Measurements from ENCODE around the gene MYO3B. TPM values are rescaled to one million over a fixed set of nuclear protein-coding genes. Genes with fewer than 3 reads are reported as not detected.
A peak's percentile ranks its signal among the peaks of the same experiment; 100 is the strongest.

Gene MYO3B
- total RNA-seq, 1 donor from 2014 or later = 0.22 TPM

GRCh38 chr2:170361090-170361936, 183.4 kb downstream of the MYO3B start:
- DNase-seq = peak; percentile 65
- TF ChIP-seq, protein P1, sequence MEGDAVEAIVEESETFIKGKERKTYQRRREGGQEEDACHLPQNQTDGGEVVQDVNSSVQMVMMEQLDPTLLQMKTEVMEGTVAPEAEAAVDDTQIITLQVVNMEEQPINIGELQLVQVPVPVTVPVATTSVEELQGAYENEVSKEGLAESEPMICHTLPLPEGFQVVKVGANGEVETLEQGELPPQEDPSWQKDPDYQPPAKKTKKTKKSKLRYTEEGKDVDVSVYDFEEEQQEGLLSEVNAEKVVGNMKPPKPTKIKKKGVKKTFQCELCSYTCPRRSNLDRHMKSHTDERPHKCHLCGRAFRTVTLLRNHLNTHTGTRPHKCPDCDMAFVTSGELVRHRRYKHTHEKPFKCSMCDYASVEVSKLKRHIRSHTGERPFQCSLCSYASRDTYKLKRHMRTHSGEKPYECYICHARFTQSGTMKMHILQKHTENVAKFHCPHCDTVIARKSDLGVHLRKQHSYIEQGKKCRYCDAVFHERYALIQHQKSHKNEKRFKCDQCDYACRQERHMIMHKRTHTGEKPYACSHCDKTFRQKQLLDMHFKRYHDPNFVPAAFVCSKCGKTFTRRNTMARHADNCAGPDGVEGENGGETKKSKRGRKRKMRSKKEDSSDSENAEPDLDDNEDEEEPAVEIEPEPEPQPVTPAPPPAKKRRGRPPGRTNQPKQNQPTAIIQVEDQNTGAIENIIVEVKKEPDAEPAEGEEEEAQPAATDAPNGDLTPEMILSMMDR (IDR thresholded peaks at IDR 0.05; ENCODE audit: partially characterized antibody, unreplicated experiment) = peak; percentile 74
- Mint-ChIP-seq H3K4me3 (ENCODE audit: unreplicated experiment) (no peak overlapping the region), H3K36me3 (ENCODE audit: unreplicated experiment) (no peaks in the 10 kb centered on the region), H3K9me3 (ENCODE audit: unreplicated experiment) (no peaks in the 10 kb centered on the region), H3K27ac (ENCODE audit: unreplicated experiment) (no peak overlapping the region), H3K4me1 (ENCODE audit: low read depth, unreplicated experiment) (peaks cover 12% of the 10 kb centered on the region), H3K27me3 (ENCODE audit: unreplicated experiment) (no peaks in the 10 kb centered on the region)

DNA sequence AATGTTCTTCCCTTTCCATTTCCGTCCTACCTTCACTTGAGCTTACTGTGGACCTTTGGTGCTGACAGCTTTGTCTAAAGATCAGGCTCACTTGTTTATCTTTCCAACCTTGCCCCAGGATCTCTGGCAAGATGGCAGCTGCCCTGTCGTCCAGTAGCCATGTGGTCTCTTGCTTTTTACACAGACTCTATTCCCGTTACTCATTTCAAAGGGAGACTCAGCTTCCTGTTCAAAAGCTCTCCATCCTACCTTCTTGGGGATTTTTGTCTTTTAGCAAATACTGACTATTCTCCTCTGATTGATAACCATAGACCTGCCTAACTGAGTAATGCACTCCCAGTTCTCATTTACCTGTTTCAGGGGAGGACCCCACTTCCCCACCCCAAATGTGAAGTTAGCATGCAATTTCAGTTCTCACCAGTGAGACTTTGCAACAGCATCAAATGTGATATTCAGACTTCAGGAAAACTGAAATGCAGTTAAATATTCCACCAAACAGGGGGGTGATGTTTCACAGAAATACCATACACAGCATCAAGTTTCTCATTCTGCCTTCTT, 184.4 kb downstream of the MYO3B start:
- H3K36me3 Mint-ChIP-seq (ENCODE audit: unreplicated experiment) = no peaks in the 10 kb centered on the region
- peaks cover 12% of the 10 kb centered on the region for H3K4me1 Mint-ChIP-seq (ENCODE audit: low read depth, unreplicated experiment)
- H3K27me3 Mint-ChIP-seq (ENCODE audit: unreplicated experiment) = no peaks in the 10 kb centered on the region

GRCh38 chr2:170362871-170363631, 185.1 kb downstream of the MYO3B start:
- TF ChIP-seq, protein P1 (IDR thresholded peaks at IDR 0.05; ENCODE audit: partially characterized antibody, unreplicated experiment) = no peak
- H3K4me1 Mint-ChIP-seq (ENCODE audit: low read depth, unreplicated experiment) = peaks cover 12% of the 10 kb centered on the region
- no peak for DNase-seq
- no peaks in the 10 kb centered on the region for H3K9me3 Mint-ChIP-seq (ENCODE audit: unreplicated experiment)
- no peak overlapping the region for H3K27ac Mint-ChIP-seq (ENCODE audit: unreplicated experiment)
- no peaks in the 10 kb centered on the region for H3K36me3 Mint-ChIP-seq (ENCODE audit: unreplicated experiment)
- no peaks in the 10 kb centered on the region for H3K27me3 Mint-ChIP-seq (ENCODE audit: unreplicated experiment)
- H3K4me3 Mint-ChIP-seq (ENCODE audit: unreplicated experiment) = no peak overlapping the region

More for the DNA sequence above, 184.4 kb downstream of the MYO3B start:
- DNase-seq = no peak
- TF ChIP-seq, protein P1 (IDR thresholded peaks at IDR 0.05; ENCODE audit: partially characterized antibody, unreplicated experiment) = no peak
- H3K9me3 Mint-ChIP-seq (ENCODE audit: unreplicated experiment) = no peaks in the 10 kb centered on the region
- no peak overlapping the region for H3K4me3 Mint-ChIP-seq (ENCODE audit: unreplicated experiment)
- H3K27ac Mint-ChIP-seq (ENCODE audit: unreplicated experiment) = no peak overlapping the region

- TF ChIP-seq, protein P1 (IDR thresholded peaks at IDR 0.05; ENCODE audit: partially characterized antibody, unreplicated experiment) = no peak
- peaks cover 12% of the 10 kb centered on the region for H3K4me1 Mint-ChIP-seq (ENCODE audit: low read depth, unreplicated experiment)
Observed at GRCh38 chr2:170365003-170365402, 187.1 kb downstream of the MYO3B start.

More at GRCh38 chr2:170365003-170365402, 187.1 kb downstream of the MYO3B start:
- Mint-ChIP-seq H3K4me3 (ENCODE audit: unreplicated experiment) (no peak overlapping the region), H3K36me3 (ENCODE audit: unreplicated experiment) (no peaks in the 10 kb centered on the region), H3K9me3 (ENCODE audit: unreplicated experiment) (no peaks in the 10 kb centered on the region), H3K27me3 (ENCODE audit: unreplicated experiment) (no peaks in the 10 kb centered on the region), H3K27ac (ENCODE audit: unreplicated experiment) (no peak overlapping the region)
- no peak for DNase-seq
